Right hindlimb (tissue), 1 donor: ENCODE results near the gene CYP26B1.

ENCODE experiments used
- DNase-seq: peaks from one replicate; pipeline ENCODE4 v3.0.0-alpha.2; 2018

The CYP26B1 gene

GRCh38 chr2:72147303-72147971 is at the start of gene CYP26B1:
CYP26B1 (minus strand) TSS chr2:72147862; CDS start chr2:72147834, 28 bp downstream.
- DNase-seq = peak; percentile 70

- DNase-seq = no peak
Observed at GRCh38 chr2:72193723-72194122, 46.1 kb upstream of the CYP26B1 start.

- DNase-seq = no peak
Observed at GRCh38 chr2:72191441-72191840, 43.8 kb upstream of the CYP26B1 start.

GRCh38 chr2:72185206-72185605 is 37.5 kb upstream of the CYP26B1 start:
- no peak for DNase-seq

- DNase-seq = no peak
Observed at GRCh38 chr2:72183466-72183865, 35.8 kb upstream of the CYP26B1 start.

- DNase-seq = no peak
Observed at GRCh38 chr2:72183016-72183415, 35.4 kb upstream of the CYP26B1 start.

- no peak for DNase-seq
Observed at GRCh38 chr2:72182547-72182946, 34.9 kb upstream of the CYP26B1 start.

- DNase-seq = no peak
Observed at GRCh38 chr2:72181616-72182015, 34.0 kb upstream of the CYP26B1 start.

GRCh38 chr2:72180351-72180750 is 32.7 kb upstream of the CYP26B1 start:
- no peak for DNase-seq

GRCh38 chr2:72178551-72178950 is 30.9 kb upstream of the CYP26B1 start:
- no peak for DNase-seq

- no peak for DNase-seq
Observed at GRCh38 chr2:72176281-72176680, 28.6 kb upstream of the CYP26B1 start.

- DNase-seq = no peak
Observed at GRCh38 chr2:72175636-72176035, 28.0 kb upstream of the CYP26B1 start.

- no peak for DNase-seq
Observed at GRCh38 chr2:72173640-72174321, 26.1 kb upstream of the CYP26B1 start.

- DNase-seq = no peak
Observed at GRCh38 chr2:72172478-72172877, 24.8 kb upstream of the CYP26B1 start.

- DNase-seq = no peak
Observed at GRCh38 chr2:72166279-72166678, 18.6 kb upstream of the CYP26B1 start.

GRCh38 chr2:72165792-72166191 is 18.1 kb upstream of the CYP26B1 start:
- no peak for DNase-seq

- no peak for DNase-seq
Observed at GRCh38 chr2:72162574-72162973, 14.9 kb upstream of the CYP26B1 start.

GRCh38 chr2:72159211-72159993 is 11.7 kb upstream of the CYP26B1 start:
- DNase-seq = no peak

GRCh38 chr2:72157871-72158771 is 10.5 kb upstream of the CYP26B1 start:
- DNase-seq = no peak

GRCh38 chr2:72156872-72157271 is 9.2 kb upstream of the CYP26B1 start:
- DNase-seq = no peak

GRCh38 chr2:72155737-72156136 is 8.1 kb upstream of the CYP26B1 start:
- DNase-seq = no peak

GRCh38 chr2:72155151-72155550 is 7.5 kb upstream of the CYP26B1 start:
- DNase-seq = no peak
